HepG2 (cell line): ENCODE data around the gene ZNF212. TPM values are rescaled to one million over a fixed set of nuclear protein-coding genes. Genes with fewer than 3 reads are reported as not detected.

Experiments
- DNMT1 ChIP-seq: sonication (generic); formaldehyde crosslinking; IDR thresholded peaks from 2 replicates; pipeline ENCODE4 v1.5.1; 2020; ENCODE audit warnings: mild to moderate bottlenecking, missing genetic modification reagents
- DR1 ChIP-seq: sonication (generic); formaldehyde crosslinking; IDR thresholded peaks from 2 replicates; pipeline ENCODE4 v1.8.0; 2021; ENCODE audit warnings: mild to moderate bottlenecking, missing genetic modification reagents, inconsistent platforms
- IKZF1 ChIP-seq: fragments of 450-650 bp; IDR thresholded peaks from 2 replicates; pipeline ENCODE4 v1.7.1; 2016
- KMT2A ChIP-seq: sonication (generic); formaldehyde crosslinking; IDR thresholded peaks from 2 replicates; pipeline ENCODE4 v1.4.0; 2020; ENCODE audit warnings: missing genetic modification reagents
- POLR2AphosphoS2 ChIP-seq: IDR thresholded peaks from 2 replicates; pipeline ENCODE4 v1.6.1; 2011; ENCODE audit warnings: low read depth, low read length, improper control_type of control experiment
- POLR2AphosphoS5 ChIP-seq: IDR thresholded peaks from 2 replicates; pipeline ENCODE4 v1.6.1; 2012; ENCODE audit warnings: low read depth, low read length
- SMC3 ChIP-seq: IDR thresholded peaks from 2 replicates; pipeline ENCODE4 v1.6.1; 2011; ENCODE audit warnings: low read length, improper control_type of control experiment
- SRSF4 ChIP-seq: fragments of 200-400 bp; formaldehyde crosslinking; IDR thresholded peaks from one replicate; pipeline ENCODE4 v1.6.1; 2018; ENCODE audit warnings: mild to moderate bottlenecking, low read depth, low read length, moderate library complexity; ENCODE audit not compliant: poor library complexity, severe bottlenecking
- XBP1 ChIP-seq: sonication (generic); formaldehyde crosslinking; IDR thresholded peaks from 2 replicates; pipeline ENCODE4 v1.5.0; 2020; ENCODE audit warnings: missing genetic modification reagents
- ZFAT ChIP-seq: sonication (generic); formaldehyde crosslinking; conservative IDR thresholded peaks from 2 replicates; pipeline ENCODE4 v1.8.1; 2023; ENCODE audit warnings: missing genetic modification reagents, inconsistent platforms
- ZFP37 ChIP-seq: sonication (generic); formaldehyde crosslinking; IDR thresholded peaks from 2 replicates; pipeline ENCODE4 v1.4.0; 2020; ENCODE audit warnings: missing genetic modification reagents, borderline replicate concordance
- ZFP41 ChIP-seq: sonication (generic); formaldehyde crosslinking; IDR thresholded peaks from 2 replicates; pipeline ENCODE4 v1.4.0; 2020; ENCODE audit warnings: mild to moderate bottlenecking, missing genetic modification reagents, borderline replicate concordance
- ZMYM2 ChIP-seq: sonication (generic); formaldehyde crosslinking; IDR thresholded peaks from 2 replicates; pipeline ENCODE4 v1.8.0; 2022; ENCODE audit warnings: mild to moderate bottlenecking, missing genetic modification reagents
- ZNF224 ChIP-seq: sonication (generic); formaldehyde crosslinking; IDR thresholded peaks from 2 replicates; pipeline ENCODE4 v1.5.0; 2020; ENCODE audit warnings: mild to moderate bottlenecking, missing genetic modification reagents
- ZNF260 ChIP-seq: sonication (generic); formaldehyde crosslinking; IDR thresholded peaks from 2 replicates; pipeline ENCODE4 v1.4.0; 2020; ENCODE audit warnings: missing genetic modification reagents, low read depth, mild to moderate bottlenecking, borderline replicate concordance
- ZNF263 ChIP-seq: sonication (generic); formaldehyde crosslinking; IDR thresholded peaks from 2 replicates; pipeline ENCODE4 v1.4.0; 2020; ENCODE audit warnings: missing genetic modification reagents
- ZNF317 ChIP-seq: sonication (generic); formaldehyde crosslinking; IDR thresholded peaks from 2 replicates; pipeline ENCODE4 v1.5.0; 2020; ENCODE audit warnings: mild to moderate bottlenecking, missing genetic modification reagents
- ZNF335 ChIP-seq: sonication (generic); formaldehyde crosslinking; IDR thresholded peaks from 2 replicates; pipeline ENCODE4 v1.4.0; 2020; ENCODE audit warnings: missing genetic modification reagents
- ZNF441 ChIP-seq: sonication (generic); formaldehyde crosslinking; IDR thresholded peaks from 2 replicates; pipeline ENCODE4 v1.7.0; 2021; ENCODE audit warnings: missing genetic modification reagents, borderline replicate concordance
- ZNF816 ChIP-seq: sonication (generic); formaldehyde crosslinking; IDR thresholded peaks from 2 replicates; pipeline ENCODE4 v1.8.0; 2022; ENCODE audit warnings: missing genetic modification reagents, mild to moderate bottlenecking, borderline replicate concordance
- polyA plus RNA-seq, 8 experiments: library from polyadenylated mRNA; depleted of rRNA in 3 of 8; stranded (reverse) in 7 of 8; unstranded in 1 of 8; fragments of >200 nt; fragmentation: Illumina TruSeq in 4 of 8; extraction: Trizol in 4 of 8; gene quantifications; 2 replicates each; pipeline versions ENCODE4 v1.2.1 to v1.2.3, GENCODE V29; 2011 to 2016; ENCODE audit warnings: low read depth in 4 of 8, missing spikeins in 1 of 8, mixed read lengths in 1 of 8; ENCODE audit not compliant: insufficient read depth in 1 of 8
- total RNA-seq, 5 experiments: library from RNA; depleted of rRNA; stranded (reverse); fragments of >200 nt; fragmentation: Illumina TruSeq; extraction: Trizol; gene quantifications; 2 replicates each; pipeline ENCODE4 v1.2.3, GENCODE V29; 2016; ENCODE audit warnings: low read depth in 1 of 5
- TF ChIP-seq, protein P1 (sequence below): sonication (generic); formaldehyde crosslinking; IDR thresholded peaks from 2 replicates; pipeline ENCODE4 v1.5.0; 2020; ENCODE audit warnings: mild to moderate bottlenecking, missing genetic modification reagents
- TF ChIP-seq, protein P2 (sequence below): IDR thresholded peaks from 2 replicates; pipeline ENCODE4 v1.6.1; 2018; ENCODE audit warnings: missing genetic modification reagents
- TF ChIP-seq, protein P3 (sequence below): sonication (generic); formaldehyde crosslinking; IDR thresholded peaks from 2 replicates; pipeline ENCODE4 v1.4.0; 2020; ENCODE audit warnings: missing genetic modification reagents, borderline replicate concordance
- TF ChIP-seq, protein P4 (sequence below): IDR thresholded peaks from 2 replicates; pipeline ENCODE4 v1.6.1; 2012; ENCODE audit warnings: inconsistent platforms

ZNF212 gene
- total and polyA plus RNA-seq, 2 of the 13 experiments (the other 11 are each of a cell fraction or from before 2014, with no cell fraction given) = 2.6 to 3.8 TPM

DNA sequence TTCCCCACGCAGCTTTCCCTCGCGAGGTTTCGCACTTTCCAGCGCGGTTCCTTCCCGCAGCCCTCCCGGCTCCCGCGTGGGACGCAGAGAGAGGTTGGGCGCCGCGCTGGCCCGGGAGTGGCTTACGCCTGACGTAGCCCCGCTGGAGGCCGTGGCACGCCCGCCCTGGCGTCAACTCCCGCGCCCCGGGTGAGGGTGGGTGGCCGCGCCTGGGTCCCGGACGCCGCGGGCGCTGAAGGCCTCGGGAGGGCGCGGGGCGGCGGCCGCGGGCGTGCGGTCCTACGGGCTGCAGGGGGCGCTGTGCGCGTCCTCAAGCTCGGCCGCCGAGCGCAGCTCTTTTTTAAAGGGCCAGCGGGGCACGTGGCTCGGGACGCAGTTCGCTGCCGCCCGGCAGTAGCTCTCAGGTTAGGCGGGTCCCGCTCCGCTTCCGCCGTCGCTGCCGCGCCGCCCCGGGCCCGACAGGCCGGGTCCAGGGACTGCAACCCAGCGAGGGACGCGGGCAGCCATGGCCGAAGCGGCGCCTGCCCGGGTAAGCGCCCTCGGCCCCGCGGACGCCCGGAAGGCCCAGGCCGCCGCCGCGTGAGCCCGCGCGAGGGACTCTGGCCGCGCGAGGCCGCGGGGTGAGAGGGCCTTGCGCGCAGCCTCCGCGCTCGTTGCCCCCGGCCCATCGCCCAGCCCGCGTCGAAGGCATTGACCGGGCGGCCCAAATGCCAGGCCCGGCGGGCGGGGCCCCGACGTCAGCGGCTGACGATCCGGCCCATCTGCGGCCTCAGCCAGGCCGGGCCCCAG lies 22.6 kb downstream of the ZNF212 start, which contains the start of gene ZNF783 (continued):
- TF ChIP-seq, protein P1, sequence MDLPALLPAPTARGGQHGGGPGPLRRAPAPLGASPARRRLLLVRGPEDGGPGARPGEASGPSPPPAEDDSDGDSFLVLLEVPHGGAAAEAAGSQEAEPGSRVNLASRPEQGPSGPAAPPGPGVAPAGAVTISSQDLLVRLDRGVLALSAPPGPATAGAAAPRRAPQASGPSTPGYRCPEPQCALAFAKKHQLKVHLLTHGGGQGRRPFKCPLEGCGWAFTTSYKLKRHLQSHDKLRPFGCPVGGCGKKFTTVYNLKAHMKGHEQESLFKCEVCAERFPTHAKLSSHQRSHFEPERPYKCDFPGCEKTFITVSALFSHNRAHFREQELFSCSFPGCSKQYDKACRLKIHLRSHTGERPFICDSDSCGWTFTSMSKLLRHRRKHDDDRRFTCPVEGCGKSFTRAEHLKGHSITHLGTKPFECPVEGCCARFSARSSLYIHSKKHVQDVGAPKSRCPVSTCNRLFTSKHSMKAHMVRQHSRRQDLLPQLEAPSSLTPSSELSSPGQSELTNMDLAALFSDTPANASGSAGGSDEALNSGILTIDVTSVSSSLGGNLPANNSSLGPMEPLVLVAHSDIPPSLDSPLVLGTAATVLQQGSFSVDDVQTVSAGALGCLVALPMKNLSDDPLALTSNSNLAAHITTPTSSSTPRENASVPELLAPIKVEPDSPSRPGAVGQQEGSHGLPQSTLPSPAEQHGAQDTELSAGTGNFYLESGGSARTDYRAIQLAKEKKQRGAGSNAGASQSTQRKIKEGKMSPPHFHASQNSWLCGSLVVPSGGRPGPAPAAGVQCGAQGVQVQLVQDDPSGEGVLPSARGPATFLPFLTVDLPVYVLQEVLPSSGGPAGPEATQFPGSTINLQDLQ (CRISPR knock-in tag) = peak; percentile 88; the same call in 1 of the 2 replicates
- TF ChIP-seq ZNF441 (CRISPR knock-in tag) (peak; percentile 92), IKZF1 (no peak), KMT2A (CRISPR knock-in tag) (no peak), ZMYM2 (no peak), SMC3 (no peak), ZNF260 (CRISPR knock-in tag) (no peak), ZNF317 (CRISPR knock-in tag) (no peak), ZNF224 (CRISPR knock-in tag) (0 out of 2 replicates have a peak, but pooled peaks have one; percentile 53), SRSF4 (no peak), ZNF335 (CRISPR knock-in tag) (0 out of 2 replicates have a peak, but pooled peaks have one; percentile 16), ZFP37 (no peak), ZNF263 (CRISPR knock-in tag) (no peak), ZFAT (CRISPR knock-in tag) (no peak), DR1 (CRISPR knock-in tag) (peak; percentile 53; the same call in 1 of the 2 replicates), ZFP41 (CRISPR knock-in tag) (peak; percentile 43; the same call in 1 of the 2 replicates), POLR2AphosphoS5 (0 out of 2 replicates have a peak, but pooled peaks have one; percentile 11), ZNF816 (CRISPR knock-in tag) (peak; percentile 93; the same call in 1 of the 2 replicates), POLR2AphosphoS2 (no peak), XBP1 (CRISPR knock-in tag) (no peak), DNMT1 (no peak)
- TF ChIP-seq, protein P2, sequence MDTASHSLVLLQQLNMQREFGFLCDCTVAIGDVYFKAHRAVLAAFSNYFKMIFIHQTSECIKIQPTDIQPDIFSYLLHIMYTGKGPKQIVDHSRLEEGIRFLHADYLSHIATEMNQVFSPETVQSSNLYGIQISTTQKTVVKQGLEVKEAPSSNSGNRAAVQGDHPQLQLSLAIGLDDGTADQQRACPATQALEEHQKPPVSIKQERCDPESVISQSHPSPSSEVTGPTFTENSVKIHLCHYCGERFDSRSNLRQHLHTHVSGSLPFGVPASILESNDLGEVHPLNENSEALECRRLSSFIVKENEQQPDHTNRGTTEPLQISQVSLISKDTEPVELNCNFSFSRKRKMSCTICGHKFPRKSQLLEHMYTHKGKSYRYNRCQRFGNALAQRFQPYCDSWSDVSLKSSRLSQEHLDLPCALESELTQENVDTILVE (CRISPR knock-in tag) = no peak
- TF ChIP-seq, protein P3, sequence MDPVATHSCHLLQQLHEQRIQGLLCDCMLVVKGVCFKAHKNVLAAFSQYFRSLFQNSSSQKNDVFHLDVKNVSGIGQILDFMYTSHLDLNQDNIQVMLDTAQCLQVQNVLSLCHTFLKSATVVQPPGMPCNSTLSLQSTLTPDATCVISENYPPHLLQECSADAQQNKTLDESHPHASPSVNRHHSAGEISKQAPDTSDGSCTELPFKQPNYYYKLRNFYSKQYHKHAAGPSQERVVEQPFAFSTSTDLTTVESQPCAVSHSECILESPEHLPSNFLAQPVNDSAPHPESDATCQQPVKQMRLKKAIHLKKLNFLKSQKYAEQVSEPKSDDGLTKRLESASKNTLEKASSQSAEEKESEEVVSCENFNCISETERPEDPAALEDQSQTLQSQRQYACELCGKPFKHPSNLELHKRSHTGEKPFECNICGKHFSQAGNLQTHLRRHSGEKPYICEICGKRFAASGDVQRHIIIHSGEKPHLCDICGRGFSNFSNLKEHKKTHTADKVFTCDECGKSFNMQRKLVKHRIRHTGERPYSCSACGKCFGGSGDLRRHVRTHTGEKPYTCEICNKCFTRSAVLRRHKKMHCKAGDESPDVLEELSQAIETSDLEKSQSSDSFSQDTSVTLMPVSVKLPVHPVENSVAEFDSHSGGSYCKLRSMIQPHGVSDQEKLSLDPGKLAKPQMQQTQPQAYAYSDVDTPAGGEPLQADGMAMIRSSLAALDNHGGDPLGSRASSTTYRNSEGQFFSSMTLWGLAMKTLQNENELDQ = no peak; the same call in 1 of the 2 replicates
- TF ChIP-seq, protein P4, sequence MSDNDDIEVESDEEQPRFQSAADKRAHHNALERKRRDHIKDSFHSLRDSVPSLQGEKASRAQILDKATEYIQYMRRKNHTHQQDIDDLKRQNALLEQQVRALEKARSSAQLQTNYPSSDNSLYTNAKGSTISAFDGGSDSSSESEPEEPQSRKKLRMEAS = peak; percentile 100
